MCF 10A (cell line): ENCODE measurements around the gene ALDH3B2. TPM values are rescaled to one million over a fixed set of nuclear protein-coding genes. Genes with fewer than 3 reads are reported as not detected.
"Not testable (repeated sequence)": the region's sequence is repeated elsewhere in the genome, so short reads cannot be mapped to it uniquely, and the experiment has no call there.

Source experiments
- Bru-seq: library from RNA; stranded (reverse); fragments of 400-500 nt; gene quantifications from one replicate; lab custom pipeline; 2021; lab: Mats Ljungman, UMichigan
- BruChase-seq, 2 experiments: library from RNA; stranded (reverse); fragments of 400-500 nt; gene quantifications; one replicate each; lab custom pipeline; 2021; lab: Mats Ljungman, UMichigan
- BruUV-seq: library from RNA; stranded (reverse); fragments of 400-500 nt; replicated peaks from 2 replicates; lab custom pipeline; 2021; lab: Mats Ljungman, UMichigan
- CTCF ChIA-PET: fragments of 300-600 bp; sonication (Branson Sonifier 250); formaldehyde crosslinking; extraction: SDS; loops from one replicate; lab custom pipeline; 2021; ENCODE audit warnings: antibody characterized with exemption, inconsistent platforms; lab: Yijun Ruan, JAX
- POLR2A ChIA-PET: fragments of 300-600, 350-650 bp; sonication (Branson Sonifier 250); formaldehyde crosslinking; extraction: SDS; loops from one replicate; lab custom pipeline; 2020; ENCODE audit warnings: antibody characterized with exemption, inconsistent platforms; lab: Yijun Ruan, JAX
- DNase-seq: peaks from one replicate; pipeline ENCODE4 v3.0.0-alpha.2; 2018; ENCODE audit not compliant: unreplicated experiment
- H3K27ac Mint-ChIP-seq: one replicate; pipeline ENCODE4 v1.8.0; 2022; ENCODE audit warnings: mild to moderate bottlenecking, low read depth, mixed read lengths; ENCODE audit not compliant: unreplicated experiment
- H3K27me3 Mint-ChIP-seq: one replicate; pipeline ENCODE4 v1.8.0; 2022; ENCODE audit warnings: mixed read lengths; ENCODE audit not compliant: insufficient read depth, unreplicated experiment
- H3K36me3 Mint-ChIP-seq: one replicate; pipeline ENCODE4 v1.8.0; 2022; ENCODE audit warnings: mild to moderate bottlenecking, moderate library complexity, mixed read lengths; ENCODE audit not compliant: insufficient read depth, unreplicated experiment
- H3K4me1 Mint-ChIP-seq: one replicate; pipeline ENCODE4 v1.8.0; 2022; ENCODE audit warnings: mixed read lengths; ENCODE audit not compliant: insufficient read depth, unreplicated experiment
- H3K4me3 Mint-ChIP-seq: one replicate; pipeline ENCODE4 v1.8.0; 2022; ENCODE audit warnings: mild to moderate bottlenecking, moderate library complexity, mixed read lengths; ENCODE audit not compliant: unreplicated experiment
- H3K9me3 Mint-ChIP-seq: one replicate; pipeline ENCODE4 v1.8.0; 2022; ENCODE audit warnings: mixed read lengths; ENCODE audit not compliant: unreplicated experiment
- intact Hi-C: fragments of 100-400 bp; cut with micrococcal nuclease; formaldehyde crosslinking; loops from 2 replicates; pipeline ENCODE4 v1.14.1; 2022
- long read RNA-seq: library from polyadenylated mRNA; stranded (forward); transcript quantifications from one replicate; pipeline ENCODE4 v2.0.0, GENCODE V29; 2022
- total RNA-seq: library from RNA; stranded (reverse); gene quantifications from 2 replicates; pipeline ENCODE4 v1.2.3, GENCODE V29; 2022
- TF ChIP-seq, protein P1 (sequence below): fragments of 200-600 bp; IDR thresholded peaks from one replicate; pipeline ENCODE4 v1.8.0; 2022; ENCODE audit warnings: antibody characterized with exemption, mild to moderate bottlenecking; ENCODE audit not compliant: unreplicated experiment

ALDH3B2 gene, protein sequence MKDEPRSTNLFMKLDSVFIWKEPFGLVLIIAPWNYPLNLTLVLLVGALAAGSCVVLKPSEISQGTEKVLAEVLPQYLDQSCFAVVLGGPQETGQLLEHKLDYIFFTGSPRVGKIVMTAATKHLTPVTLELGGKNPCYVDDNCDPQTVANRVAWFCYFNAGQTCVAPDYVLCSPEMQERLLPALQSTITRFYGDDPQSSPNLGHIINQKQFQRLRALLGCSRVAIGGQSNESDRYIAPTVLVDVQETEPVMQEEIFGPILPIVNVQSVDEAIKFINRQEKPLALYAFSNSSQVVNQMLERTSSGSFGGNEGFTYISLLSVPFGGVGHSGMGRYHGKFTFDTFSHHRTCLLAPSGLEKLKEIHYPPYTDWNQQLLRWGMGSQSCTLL
- total RNA-seq = not detected in 2 replicates
- not detected for Bru-seq, nascent RNA
- not detected for BruChase-seq, experiment 1, labeled RNA remaining after a 6-hour chase
- BruChase-seq, experiment 2, labeled RNA remaining after a 2-hour chase = not detected
- long read RNA-seq, partial matches to known transcripts = 0 of 1 reads
- long read RNA-seq, other reads (novel, unspliced or antisense) = 0 of 1 reads

DNA sequence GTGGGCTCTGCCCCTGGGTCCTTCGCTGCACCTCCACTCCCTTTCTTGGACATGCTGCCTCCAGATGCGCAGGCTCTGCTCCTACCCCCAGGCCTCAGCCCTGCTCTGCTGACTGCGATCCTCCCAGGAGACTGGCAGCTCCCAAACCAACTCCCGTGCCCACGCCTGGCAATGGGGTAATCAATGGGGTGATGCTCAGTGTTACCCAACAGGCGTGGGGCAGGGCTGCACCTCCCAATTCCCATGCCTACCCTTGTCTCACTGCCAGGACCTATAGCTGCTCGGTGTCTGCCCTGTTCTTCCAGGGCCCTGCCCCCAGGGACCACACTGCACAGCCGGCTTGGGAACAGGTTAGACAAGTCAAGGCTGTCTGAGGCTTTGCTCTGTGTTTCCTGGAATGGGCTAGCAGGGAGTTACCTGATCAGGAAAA, at the start of gene ALDH3B2:
TSS of gene ALDH3B2 (minus strand) at position 182 of the 430 bp plus-strand sequence. CDS start 7,688 bp downstream, outside the sequence.
- no peaks in the 10 kb centered on the region for H3K36me3 Mint-ChIP-seq

DNA sequence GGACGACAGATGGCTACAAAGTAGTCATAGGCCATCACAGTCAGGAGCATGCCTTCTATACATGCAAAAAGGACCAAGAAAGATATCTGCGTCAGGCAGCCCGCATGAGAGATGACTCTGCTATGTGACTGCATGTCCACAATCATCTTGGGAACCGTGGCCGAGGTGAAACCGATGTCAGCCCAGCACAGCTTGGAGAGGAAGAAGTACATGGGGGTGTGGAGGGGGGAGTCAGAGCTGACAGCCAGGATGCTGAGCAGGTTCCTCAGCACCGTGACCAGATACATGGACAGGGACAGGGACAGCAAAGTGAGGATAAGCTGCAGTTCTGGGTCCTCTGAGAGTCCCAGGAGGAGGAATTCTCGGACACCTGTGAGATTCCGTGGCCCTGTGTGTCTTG, 48.6 kb upstream of the ALDH3B2 start:
- DNase-seq, intact Hi-C loops, POLR2A ChIA-PET: not testable (repeated sequence)

More for the DNA sequence above, at the start of gene ALDH3B2:
- Mint-ChIP-seq H3K9me3 (peaks cover 8% of the 10 kb centered on the region), H3K4me3 (no peak within 1 kb of the TSS), H3K4me1 (no peaks in the 10 kb centered on the region), H3K27ac (no peak within 1 kb of the TSS), H3K27me3 (peaks cover 49% of the 10 kb centered on the region)
- POLR2A ChIA-PET = no interaction called here
- CTCF ChIA-PET = interaction anchor here (0.5 to 1.3 kb wide), 4 partner anchors 12 to 39 kb away, joined by 3 to 5 read pairs (median 4); no protein-coding TSS in a partner anchor
- TF ChIP-seq, protein P1, sequence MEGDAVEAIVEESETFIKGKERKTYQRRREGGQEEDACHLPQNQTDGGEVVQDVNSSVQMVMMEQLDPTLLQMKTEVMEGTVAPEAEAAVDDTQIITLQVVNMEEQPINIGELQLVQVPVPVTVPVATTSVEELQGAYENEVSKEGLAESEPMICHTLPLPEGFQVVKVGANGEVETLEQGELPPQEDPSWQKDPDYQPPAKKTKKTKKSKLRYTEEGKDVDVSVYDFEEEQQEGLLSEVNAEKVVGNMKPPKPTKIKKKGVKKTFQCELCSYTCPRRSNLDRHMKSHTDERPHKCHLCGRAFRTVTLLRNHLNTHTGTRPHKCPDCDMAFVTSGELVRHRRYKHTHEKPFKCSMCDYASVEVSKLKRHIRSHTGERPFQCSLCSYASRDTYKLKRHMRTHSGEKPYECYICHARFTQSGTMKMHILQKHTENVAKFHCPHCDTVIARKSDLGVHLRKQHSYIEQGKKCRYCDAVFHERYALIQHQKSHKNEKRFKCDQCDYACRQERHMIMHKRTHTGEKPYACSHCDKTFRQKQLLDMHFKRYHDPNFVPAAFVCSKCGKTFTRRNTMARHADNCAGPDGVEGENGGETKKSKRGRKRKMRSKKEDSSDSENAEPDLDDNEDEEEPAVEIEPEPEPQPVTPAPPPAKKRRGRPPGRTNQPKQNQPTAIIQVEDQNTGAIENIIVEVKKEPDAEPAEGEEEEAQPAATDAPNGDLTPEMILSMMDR = no peak
- intact Hi-C loops = no loop called here
- DNase-seq = peak; percentile 30
- no TSS peak for BruUV-seq

DNA sequence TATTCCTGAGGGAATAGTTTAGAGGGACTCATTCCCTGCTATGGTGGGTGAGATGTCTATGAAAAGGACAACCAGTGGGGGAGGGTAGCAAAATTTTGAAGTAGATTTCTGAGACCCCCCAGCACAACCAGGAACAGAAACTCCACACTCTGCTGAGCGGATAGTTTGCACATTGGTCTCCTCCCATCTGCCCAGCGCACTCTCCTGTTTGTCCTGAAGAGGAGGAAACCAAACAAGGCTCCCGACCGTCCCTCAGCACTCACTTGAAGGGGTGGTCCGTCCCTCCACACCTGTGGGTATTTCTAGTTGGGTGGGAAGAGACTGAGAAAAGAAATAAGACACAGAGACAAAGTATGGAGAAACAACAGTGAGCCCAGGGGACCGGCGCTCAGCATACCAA, 41.8 kb upstream of the ALDH3B2 start:
- POLR2A ChIA-PET, intact Hi-C loops, H3K36me3 Mint-ChIP-seq, H3K9me3 Mint-ChIP-seq, BruUV-seq, H3K4me1 Mint-ChIP-seq, CTCF ChIA-PET, H3K4me3 Mint-ChIP-seq, H3K27ac Mint-ChIP-seq, DNase-seq: not testable (repeated sequence)
- peaks cover 23% of the 10 kb centered on the region for H3K27me3 Mint-ChIP-seq

More for the DNA sequence above, 48.6 kb upstream of the ALDH3B2 start:
- H3K36me3 Mint-ChIP-seq, H3K4me3 Mint-ChIP-seq, H3K27ac Mint-ChIP-seq, H3K4me1 Mint-ChIP-seq, CTCF ChIA-PET, H3K9me3 Mint-ChIP-seq, BruUV-seq: not testable (repeated sequence)
- H3K27me3 Mint-ChIP-seq = peaks cover 37% of the 10 kb centered on the region

DNA sequence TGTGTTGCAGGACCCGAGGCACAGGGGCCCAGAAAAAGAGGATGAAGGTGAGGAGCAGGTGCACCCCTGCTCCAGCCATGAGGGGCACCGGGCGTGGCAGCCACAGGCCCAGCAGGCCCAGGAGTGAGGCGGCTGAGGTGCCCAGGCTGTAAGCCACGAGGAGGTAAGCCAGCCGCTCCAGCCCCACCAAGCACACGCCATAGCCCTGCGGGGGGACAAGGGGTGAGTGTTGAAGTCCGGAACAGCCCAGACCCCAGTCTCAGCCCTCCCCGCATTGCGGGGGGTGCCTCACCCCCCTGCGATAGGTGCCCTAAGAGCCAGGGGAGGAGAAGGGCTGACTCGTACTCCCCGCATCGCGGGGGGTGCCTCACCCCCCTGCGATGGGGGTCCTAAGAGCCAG, 41.4 kb upstream of the ALDH3B2 start:
- H3K4me3 Mint-ChIP-seq, H3K36me3 Mint-ChIP-seq, H3K9me3 Mint-ChIP-seq, DNase-seq, BruUV-seq, H3K4me1 Mint-ChIP-seq, intact Hi-C loops, CTCF ChIA-PET, POLR2A ChIA-PET, H3K27ac Mint-ChIP-seq: not testable (repeated sequence)
- peaks cover 23% of the 10 kb centered on the region for H3K27me3 Mint-ChIP-seq

DNA sequence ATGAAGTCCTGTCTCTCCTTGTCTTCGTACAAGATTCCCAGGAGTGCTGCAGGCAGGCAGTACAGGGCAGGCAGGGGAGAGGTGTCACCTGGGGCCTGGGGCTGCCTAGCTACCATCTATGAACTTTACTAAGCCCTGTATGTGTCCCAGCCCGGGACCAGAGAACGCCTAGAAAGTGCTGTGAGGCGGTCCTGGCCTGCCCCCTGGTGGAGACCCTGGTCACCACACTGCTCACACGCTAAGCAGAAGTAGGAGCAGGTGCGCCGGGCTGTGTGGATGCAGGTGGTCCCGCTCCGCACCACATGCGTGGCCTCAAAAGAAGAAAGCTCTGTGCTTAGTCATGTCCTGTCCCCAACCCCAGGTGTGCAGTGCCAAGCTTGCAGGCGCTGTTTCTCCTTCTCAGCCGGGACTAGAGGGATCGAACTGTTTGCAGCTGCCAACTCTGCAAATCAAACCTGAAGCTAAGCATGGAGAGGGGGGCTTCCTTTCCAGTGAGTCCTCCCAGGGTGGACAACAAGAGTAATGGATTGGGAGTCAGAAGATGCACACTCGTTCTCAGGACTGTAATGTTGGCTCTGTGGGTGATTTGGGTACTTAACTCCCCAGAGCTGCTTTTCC, 39.6 kb upstream of the ALDH3B2 start:
- not testable (repeated sequence) for H3K36me3 Mint-ChIP-seq

DNA sequence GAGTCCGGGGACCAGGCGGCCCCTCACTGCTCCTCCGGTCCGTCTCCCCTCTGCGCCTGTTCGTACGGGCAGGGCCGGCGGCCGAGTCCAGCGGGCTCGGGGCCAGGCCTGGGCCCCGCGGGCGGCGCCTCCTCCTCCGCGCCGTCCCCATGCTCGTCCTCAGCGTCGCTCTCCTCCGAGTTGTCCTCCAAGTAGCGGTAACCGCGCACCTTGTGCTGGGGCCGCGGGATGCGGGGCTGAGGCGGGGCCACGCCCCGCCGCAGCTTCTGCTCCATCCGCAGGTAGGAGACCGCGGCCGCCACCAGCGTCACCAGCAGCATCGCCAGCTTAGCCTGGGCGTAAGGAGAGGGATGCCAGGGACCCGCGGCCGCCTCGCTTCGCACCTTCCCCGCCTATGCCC, 37.3 kb upstream of the ALDH3B2 start:
- intact Hi-C loops = loop anchor here (5.0 kb wide), 1 partner anchor 84 kb away; the partner anchor contains the start of gene NUDT8
- DNase-seq, BruUV-seq, POLR2A ChIA-PET, CTCF ChIA-PET, H3K27me3 Mint-ChIP-seq, H3K4me1 Mint-ChIP-seq, H3K36me3 Mint-ChIP-seq, H3K27ac Mint-ChIP-seq, H3K4me3 Mint-ChIP-seq, H3K9me3 Mint-ChIP-seq: not testable (repeated sequence)

More for the DNA sequence above, 39.6 kb upstream of the ALDH3B2 start:
- BruUV-seq, H3K27ac Mint-ChIP-seq, H3K4me1 Mint-ChIP-seq, DNase-seq, H3K9me3 Mint-ChIP-seq, POLR2A ChIA-PET, H3K4me3 Mint-ChIP-seq: not testable (repeated sequence)
- TF ChIP-seq, protein P1 = peak; percentile 37
- H3K27me3 Mint-ChIP-seq = peaks cover 12% of the 10 kb centered on the region
- intact Hi-C loops = loop anchor here (5.0 kb wide), 1 partner anchor 87 kb away; the partner anchor contains the start of gene NUDT8
- CTCF ChIA-PET = interaction anchor here (0.6 to 1.4 kb wide), 7 partner anchors 41 to 451 kb away, joined by 3 to 4 read pairs (median 3); no protein-coding TSS in a partner anchor

DNA sequence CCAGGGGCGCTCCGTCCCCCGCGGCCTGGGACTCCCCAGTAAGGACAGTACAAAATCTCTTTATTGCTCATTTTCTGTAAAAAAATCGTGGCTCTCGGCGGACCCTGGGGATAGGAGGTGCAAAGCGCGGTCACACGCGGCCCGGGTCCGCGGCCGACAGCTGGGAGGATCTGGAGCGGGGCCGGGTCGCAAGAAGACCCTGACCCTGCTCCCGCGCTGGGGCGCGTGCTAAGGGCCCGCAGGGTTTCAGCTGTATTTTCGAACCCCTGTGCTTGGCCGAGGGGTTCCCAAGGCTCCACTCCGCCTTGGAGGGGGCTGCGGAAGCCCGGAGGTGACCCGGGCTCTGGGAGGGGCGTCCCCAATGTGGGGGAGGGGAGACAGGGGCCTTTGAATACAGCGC, 36.8 kb upstream of the ALDH3B2 start:
- DNase-seq, H3K36me3 Mint-ChIP-seq, H3K27ac Mint-ChIP-seq, H3K4me1 Mint-ChIP-seq, H3K9me3 Mint-ChIP-seq, POLR2A ChIA-PET, BruUV-seq, H3K27me3 Mint-ChIP-seq, CTCF ChIA-PET, H3K4me3 Mint-ChIP-seq: not testable (repeated sequence)
- intact Hi-C loops = loop anchor here (5.0 kb wide), 1 partner anchor 84 kb away; the partner anchor contains the start of gene NUDT8
